ENCODE results near the gene DMAC2. TPM values are rescaled to one million over a fixed set of nuclear protein-coding genes. Genes with fewer than 3 reads are reported as not detected.
"Not testable (repeated sequence)": the region's sequence is repeated elsewhere in the genome, so short reads cannot be mapped to it uniquely, and the experiment has no call there.

DMAC2 gene
- total RNA-seq, 2 donors from 2014 or later: 59.0 to 67.6 TPM

DNA sequence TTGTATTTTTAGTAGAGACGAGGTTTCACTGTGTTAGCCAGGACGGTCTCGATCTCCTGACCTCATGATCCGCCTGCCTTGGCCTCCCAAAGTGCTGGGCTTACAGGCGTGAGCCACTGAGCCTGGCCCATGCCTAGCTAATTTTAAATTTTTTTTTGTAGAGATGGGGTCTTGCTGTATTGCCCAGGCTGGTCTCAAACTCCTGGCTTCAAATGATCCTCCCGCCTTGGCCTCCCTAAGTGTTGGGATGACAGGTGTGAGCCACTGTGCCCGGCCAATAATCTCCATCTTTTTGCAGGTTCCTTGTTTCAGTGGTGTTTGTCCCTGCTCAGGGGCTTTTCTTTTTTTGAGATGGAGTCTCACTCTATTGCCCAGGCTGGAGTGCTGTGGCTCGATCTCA, 58.2 kb downstream of the DMAC2 start:
- DNase-seq; intact Hi-C loops (cut with DNase I); ATAC-seq: not testable (repeated sequence)

Other genes with a start within 250 kb of the DMAC2 start
- gene CYP2S1, start 246.7 kb downstream of the DMAC2 start, total RNA-seq: 1 to 10 TPM; 1.1 to 1.3 TPM
- gene AXL, start 220.7 kb downstream of the DMAC2 start, total RNA-seq: 10 to 100 TPM; 27.5 to 31.8 TPM
- 100 to 1,000 TPM; 116 to 147 TPM for gene HNRNPUL1, start 175.5 kb downstream of the DMAC2 start, total RNA-seq
- 10 to 100 TPM; 18.0 to 18.6 TPM for gene CCDC97, start 129.7 kb downstream of the DMAC2 start, total RNA-seq
- 10 to 100 TPM; 29.3 to 31.5 TPM for gene TGFB1, start 86.0 kb downstream of the DMAC2 start, total RNA-seq
- 1 to 10 TPM; 3.5 to 4.1 TPM for gene B9D2, start 75.8 kb downstream of the DMAC2 start, total RNA-seq
- gene TMEM91, start 63.4 kb downstream of the DMAC2 start, total RNA-seq: 1 to 10 TPM; 6.3 to 6.8 TPM
- 10 to 100 TPM in 1 of 2 donors, 1 to 10 TPM in 1; 8.1 to 13.4 TPM for gene EXOSC5, start 42.6 kb downstream of the DMAC2 start, total RNA-seq
- gene BCKDHA, start 42.1 kb downstream of the DMAC2 start, total RNA-seq: 10 to 100 TPM; 24.0 to 31.4 TPM
- 1 to 10 TPM; 1.4 to 3.2 TPM for gene B3GNT8, start 12.5 kb downstream of the DMAC2 start, total RNA-seq
- gene ERICH4, start 3.2 kb upstream of the DMAC2 start, total RNA-seq: not detected
- 1 to 10 TPM in 1 of 2 donors, under 1 TPM in 1; 0.89 to 1.2 TPM for gene CEACAM21, start 136.3 kb upstream of the DMAC2 start, total RNA-seq
- gene CEACAM4, start 187.2 kb upstream of the DMAC2 start, total RNA-seq: under 1 TPM; 0.84 to 0.91 TPM
- gene CEACAM7, start 248.4 kb upstream of the DMAC2 start, total RNA-seq: not detected

Data from left cardiac atrium (tissue), 4 donors.